GM18507 (cell line): ENCODE results near the gene SMIM38.

ENCODE experiments used
- DNase-seq: peaks from one replicate; pipeline ENCODE4 v3.0.0; 2011; ENCODE audit warnings: low read depth; ENCODE audit not compliant: insufficient read length; ENCODE audit errors: extremely low spot score
- FAIRE-seq: peaks from 2 replicates; lab custom pipeline; 2011; peaks lifted over from hg19 to GRCh38; lab: Jason Lieb, UNC

SMIM38 gene

GRCh38 chr11:69155302-69156234 lies at the start of gene SMIM38:
Gene SMIM38, plus strand, starts transcription at chr11:69155935. Its CDS starts 1,912 bp downstream, at chr11:69157847.
- DNase-seq (no peak), FAIRE-seq (no peak)

DNA sequence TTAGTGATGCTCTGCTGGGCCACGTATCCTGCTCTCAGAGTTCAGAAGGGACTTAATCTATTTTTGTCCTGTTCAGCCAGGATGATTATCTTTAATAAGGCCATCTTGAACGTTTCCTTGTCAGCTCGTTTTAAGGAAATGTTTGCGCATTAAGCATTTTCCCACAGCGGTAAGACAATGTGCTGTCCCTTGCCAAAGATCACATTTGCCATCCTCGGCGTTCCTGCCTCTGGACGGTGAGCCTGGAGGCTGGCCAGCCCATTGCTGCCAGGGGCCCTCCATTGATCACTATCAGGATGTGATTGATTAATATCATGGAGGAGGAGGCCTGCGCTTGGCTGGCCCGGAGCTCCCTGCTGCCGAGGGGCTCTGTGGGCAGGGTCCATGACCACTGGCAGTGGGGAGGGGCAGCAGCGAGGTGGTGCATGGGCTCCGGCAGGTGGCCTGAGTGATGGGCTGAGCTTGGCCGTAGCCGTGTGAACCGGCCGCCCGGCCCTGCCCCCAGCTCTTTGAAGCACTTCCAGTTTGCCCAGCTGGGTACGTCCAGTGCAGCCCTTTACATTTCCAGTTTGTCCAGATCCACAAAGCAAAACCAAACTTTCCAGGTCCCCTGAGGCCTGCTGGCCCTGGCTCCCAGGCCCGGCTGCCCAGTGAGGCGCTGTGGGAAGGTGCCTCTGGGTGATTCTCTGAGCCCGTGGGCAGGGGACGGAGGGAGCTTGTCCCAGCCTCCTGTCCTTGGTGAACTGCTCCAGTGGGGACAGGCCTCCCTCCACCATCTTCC lies 49.5 kb upstream of the SMIM38 start:
- FAIRE-seq: no peak
- DNase-seq: no peak

- DNase-seq: no peak
- FAIRE-seq: no peak
Observed at GRCh38 chr11:69107413-69107812, 48.3 kb upstream of the SMIM38 start.

DNA sequence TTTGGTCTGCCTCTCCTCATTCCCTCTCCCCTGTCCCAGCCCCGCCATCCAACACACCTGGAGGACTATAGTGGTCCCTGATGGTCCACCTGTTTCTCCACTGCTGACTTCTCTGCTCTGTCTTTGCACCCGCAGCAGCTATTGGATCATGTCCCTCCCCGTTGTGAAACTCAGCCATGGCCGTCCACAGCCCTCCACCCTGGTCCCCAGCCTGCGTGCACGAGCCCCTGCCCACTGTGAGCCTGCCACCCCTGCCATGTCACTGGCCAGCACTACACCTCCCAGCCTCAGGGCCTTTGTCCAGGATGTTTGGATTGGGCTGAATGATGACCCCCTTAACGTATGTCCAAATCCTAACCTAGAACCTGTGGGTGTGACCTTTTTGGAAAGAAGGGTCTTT lies 47.7 kb upstream of the SMIM38 start:
- no peak for FAIRE-seq
- DNase-seq: no peak

GRCh38 chr11:69108559-69108958 lies 47.2 kb upstream of the SMIM38 start:
- FAIRE-seq: no peak
- DNase-seq: no peak

- FAIRE-seq (no peak), DNase-seq (no peak)
Observed at GRCh38 chr11:69109101-69109500, 46.6 kb upstream of the SMIM38 start.

DNA sequence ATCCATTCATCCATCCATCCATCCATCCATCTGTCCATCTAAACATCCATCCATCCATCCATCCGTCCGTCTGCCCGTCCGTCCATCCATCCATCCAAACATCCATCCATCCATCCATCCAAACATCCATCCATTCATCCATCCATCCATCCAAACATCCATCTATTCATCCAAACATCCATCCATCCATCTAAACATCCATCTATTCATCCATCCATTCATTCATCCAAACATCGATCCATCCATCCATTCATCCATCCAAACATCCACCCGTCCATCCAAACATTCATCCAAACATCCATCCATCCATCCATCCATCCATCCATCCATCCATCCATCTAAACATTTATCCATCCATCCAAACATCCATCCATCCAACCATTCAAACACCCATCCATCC lies 45.3 kb upstream of the SMIM38 start:
- DNase-seq (no peak), FAIRE-seq (no peak)

GRCh38 chr11:69111624-69112542 lies 43.9 kb upstream of the SMIM38 start:
- FAIRE-seq (no peak), DNase-seq (no peak)

- no peak for DNase-seq
- no peak for FAIRE-seq
Observed at GRCh38 chr11:69113226-69113625, 42.5 kb upstream of the SMIM38 start.

DNA sequence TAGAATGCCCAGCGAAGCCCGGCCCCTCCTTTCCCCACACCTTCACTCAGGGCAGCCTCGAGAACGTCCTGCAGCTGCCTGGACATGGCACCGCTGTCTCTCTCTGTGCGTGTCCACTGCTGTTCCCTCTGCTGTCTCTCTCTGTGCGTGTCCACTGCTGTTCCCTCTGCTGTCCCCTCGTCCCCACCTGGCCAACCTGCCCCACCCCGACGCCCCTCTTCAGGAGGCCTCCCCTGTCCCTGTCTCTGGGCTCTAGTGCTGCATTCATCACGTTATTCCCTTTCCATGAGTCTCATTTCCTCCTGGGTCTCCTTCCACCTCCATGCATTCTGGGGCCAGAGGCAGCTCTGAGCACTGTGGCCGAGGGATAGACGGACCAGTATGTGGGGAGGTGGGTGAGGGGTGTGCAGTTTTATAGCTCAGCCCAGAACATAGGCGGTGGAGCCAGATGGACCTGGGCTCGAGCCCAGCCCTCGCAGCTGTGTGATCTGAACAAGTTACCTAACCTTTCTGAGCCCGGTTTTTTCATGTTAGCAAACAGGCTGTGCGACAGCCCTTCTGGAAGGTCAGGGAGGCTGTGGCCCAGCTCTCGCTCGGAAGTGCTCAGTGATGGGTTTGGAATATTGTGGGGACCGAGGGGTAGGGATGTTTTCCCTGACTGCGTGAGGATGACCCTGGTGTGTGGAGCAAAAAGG lies 41.9 kb upstream of the SMIM38 start:
- DNase-seq (no peak), FAIRE-seq (no peak)

DNA sequence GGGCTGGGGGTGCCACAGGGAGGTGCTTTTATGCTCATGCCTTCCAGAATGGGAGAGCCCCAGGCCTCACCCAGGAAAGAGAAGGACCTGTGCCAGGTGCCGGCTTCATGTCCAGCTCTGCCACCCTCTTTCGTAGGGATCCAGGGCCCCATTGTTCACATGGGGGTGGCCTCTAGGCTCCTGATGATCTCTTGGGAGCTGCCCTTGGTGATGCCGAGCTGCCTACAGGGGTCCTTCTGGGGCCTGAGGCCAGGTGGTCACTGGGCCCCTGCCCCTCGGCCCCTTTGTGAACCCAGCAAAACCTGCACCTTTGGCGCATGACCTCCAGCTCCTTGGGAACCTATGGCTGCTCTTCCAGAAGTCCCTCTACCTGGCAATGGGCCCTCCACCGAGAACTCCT lies 41.4 kb upstream of the SMIM38 start:
- no peak for FAIRE-seq

DNA sequence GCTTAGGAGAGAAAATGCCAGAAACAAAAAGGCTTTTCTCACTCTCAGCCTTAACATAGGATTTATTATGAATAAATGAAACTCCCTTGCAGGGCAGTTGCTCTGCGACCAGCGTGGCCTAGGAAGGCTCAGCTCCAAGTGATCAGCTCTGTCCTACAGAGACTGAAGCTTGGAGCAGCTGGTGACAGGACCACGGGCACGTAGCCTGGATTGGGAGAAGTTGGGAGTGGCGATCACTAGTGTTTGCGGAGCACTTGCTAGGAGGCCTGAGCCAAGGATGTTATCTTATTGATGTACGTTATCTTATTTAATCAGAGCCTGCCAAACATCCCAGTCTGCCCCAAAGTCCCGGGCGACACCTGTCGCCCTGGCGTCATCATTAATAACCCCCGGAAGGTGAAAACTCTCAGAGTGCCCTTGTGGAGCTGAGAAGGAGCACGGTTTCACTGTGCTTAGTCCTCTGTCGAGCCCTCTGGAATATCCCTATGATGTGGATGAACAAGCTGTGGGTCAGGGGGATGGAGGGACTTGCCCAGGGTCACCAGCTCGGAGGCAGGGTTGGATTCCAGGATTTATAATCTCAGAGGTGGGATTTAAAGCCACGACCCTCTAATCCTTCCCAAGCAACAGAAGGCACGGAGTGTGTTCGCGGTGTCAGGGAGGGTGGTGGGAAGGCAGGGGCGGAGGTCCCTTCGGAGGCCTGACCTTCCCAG lies 40.8 kb upstream of the SMIM38 start:
- DNase-seq: no peak
- FAIRE-seq: no peak

More for the DNA sequence above, 41.4 kb upstream of the SMIM38 start:
- DNase-seq: no peak

- no peak for FAIRE-seq
- DNase-seq: no peak
Observed at GRCh38 chr11:69115586-69116560, 39.9 kb upstream of the SMIM38 start.

- FAIRE-seq (no peak), DNase-seq (no peak)
Observed at GRCh38 chr11:69116671-69117070, 39.1 kb upstream of the SMIM38 start.

GRCh38 chr11:69119190-69119589 lies 36.5 kb upstream of the SMIM38 start:
- FAIRE-seq (no peak), DNase-seq (no peak)

DNA sequence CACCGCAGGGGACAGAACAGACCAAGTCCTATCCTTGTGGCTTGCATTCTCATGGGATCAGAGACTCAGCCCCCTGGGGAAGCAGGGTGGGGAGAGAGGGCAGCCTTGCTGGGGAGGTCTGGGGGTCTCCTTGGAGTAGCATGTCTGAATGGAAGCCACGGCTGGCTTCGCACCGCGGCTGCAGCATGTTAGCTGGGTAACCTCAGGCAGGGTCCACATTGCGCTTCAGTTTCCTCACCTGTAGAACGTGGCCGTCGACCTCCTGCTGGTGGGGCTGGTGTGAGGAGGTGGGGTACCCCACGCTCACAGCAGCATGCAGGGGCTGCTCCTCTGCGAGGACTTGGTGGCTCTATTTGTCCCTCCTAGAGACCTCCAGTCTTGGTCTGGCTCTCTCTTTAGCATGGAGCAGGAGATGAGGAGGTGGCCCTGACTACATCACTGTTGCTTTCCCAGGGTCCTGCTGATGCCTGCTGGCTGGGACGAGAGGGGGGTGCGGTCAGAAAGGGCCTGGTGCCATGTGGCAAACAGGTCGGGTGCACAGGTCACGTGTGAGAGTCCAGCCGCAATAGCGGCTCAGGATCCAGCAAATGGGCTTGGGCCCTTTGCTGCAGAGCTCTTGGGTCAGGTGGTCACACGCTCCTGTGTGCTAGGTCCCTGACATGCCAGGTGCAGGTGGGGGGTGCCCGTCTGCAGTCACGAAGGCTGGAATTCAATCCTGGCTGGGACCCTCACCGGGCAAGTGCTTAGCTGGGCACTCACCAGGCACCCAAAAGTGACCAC lies 35.4 kb upstream of the SMIM38 start:
- FAIRE-seq (no peak), DNase-seq (no peak)

DNA sequence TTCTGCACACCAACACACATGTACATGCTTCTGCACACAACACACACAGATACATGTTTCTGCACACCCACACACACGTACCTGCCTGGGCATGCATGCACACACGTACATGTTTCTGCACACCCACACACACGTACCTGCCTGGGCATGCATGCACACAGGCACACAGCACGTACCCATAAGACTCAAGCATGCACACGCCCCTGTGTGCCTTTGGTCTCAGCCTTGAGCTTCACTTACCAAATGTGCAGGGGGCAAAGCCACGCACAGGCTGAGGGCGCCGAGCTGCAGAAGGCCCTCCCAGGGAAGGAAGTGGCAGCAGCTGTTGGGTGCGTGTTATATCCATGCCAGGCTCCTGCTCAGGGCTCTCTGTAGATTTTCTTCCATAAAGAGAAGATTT lies 34.7 kb upstream of the SMIM38 start:
- FAIRE-seq (no peak), DNase-seq (no peak)
